A673 (cell line): ENCODE measurements around the gene ABCD2. TPM values are rescaled to one million over a fixed set of nuclear protein-coding genes. Genes with fewer than 3 reads are reported as not detected.

Source experiments
- BruUV-seq: library from RNA; stranded (reverse); fragments of 400-500 nt; replicated peaks from 2 replicates; lab custom pipeline; 2021; lab: Mats Ljungman, UMichigan
- CTCF ChIA-PET: fragments of 300-600 bp; sonication (Branson Sonifier 250); formaldehyde crosslinking; loops from one replicate; lab custom pipeline; 2022; ENCODE audit warnings: antibody characterized with exemption; lab: Charles Lee
- POLR2A ChIA-PET: fragments of 300-600 bp; sonication (Branson Sonifier 250); formaldehyde crosslinking; loops from one replicate; lab custom pipeline; 2022; ENCODE audit warnings: antibody characterized with exemption; ENCODE audit not compliant: low non-redundant PET; lab: Charles Lee
- DNase-seq: peaks from one replicate; pipeline ENCODE4 v3.0.0-alpha.2; 2015; ENCODE audit warnings: low spot score
- H3K27ac ChIP-seq: fragments of 200-600 bp; sonication (generic); 2 replicates; pipeline ENCODE4 v1.5.1; 2016; ENCODE audit warnings: mixed run types, low read depth, mild to moderate bottlenecking, mixed read lengths, antibody characterized with exemption, low read length; ENCODE audit not compliant: poor library complexity, severe bottlenecking
- H3K27me3 ChIP-seq: fragments of 200-600 bp; sonication (generic); replicated peaks from 2 replicates; pipeline ENCODE4 v1.6.1; 2017; ENCODE audit warnings: mixed run types, low read depth, mild to moderate bottlenecking, mixed read lengths, antibody characterized with exemption, low read length; ENCODE audit not compliant: insufficient read depth, poor library complexity
- H3K36me3 ChIP-seq: fragments of 200-600 bp; sonication (generic); 2 replicates; pipeline ENCODE4 v1.6.1; 2016; ENCODE audit warnings: mixed run types, mild to moderate bottlenecking, mixed read lengths, antibody characterized with exemption, low read length; ENCODE audit not compliant: insufficient read depth, poor library complexity, severe bottlenecking
- H3K4me1 ChIP-seq: fragments of 200-600 bp; sonication (generic); 2 replicates; pipeline ENCODE4 v1.6.1; 2017; ENCODE audit warnings: mixed run types, mild to moderate bottlenecking, mixed read lengths, antibody characterized with exemption, low read length; ENCODE audit not compliant: insufficient read depth, poor library complexity, severe bottlenecking
- H3K4me3 ChIP-seq: fragments of 200-600 bp; sonication (generic); 2 replicates; pipeline ENCODE4 v1.5.1; 2016; ENCODE audit warnings: low read depth, mixed run types, mild to moderate bottlenecking, mixed read lengths, low read length; ENCODE audit not compliant: poor library complexity, severe bottlenecking
- H3K9me3 ChIP-seq: fragments of 200-600 bp; sonication (generic); 2 replicates; pipeline ENCODE4 v1.6.1; 2016; ENCODE audit warnings: mixed run types, low read depth, mild to moderate bottlenecking, mixed read lengths, antibody characterized with exemption, low read length; ENCODE audit not compliant: poor library complexity, severe bottlenecking
- CTCF ChIP-seq: fragments of 300-800, 200-600 bp; sonication (generic); conservative IDR thresholded peaks from 2 replicates; pipeline ENCODE4 v1.5.1; 2017; ENCODE audit warnings: low read depth, mild to moderate bottlenecking, antibody characterized with exemption, low read length, moderate library complexity, mixed read lengths
- EZH2 ChIP-seq: fragments of 200-600 bp; sonication (generic); IDR thresholded peaks from 2 replicates; pipeline ENCODE4 v1.6.1; 2017; ENCODE audit warnings: borderline replicate concordance, low read depth, mild to moderate bottlenecking, mixed read lengths, antibody characterized with exemption, low read length; ENCODE audit not compliant: poor library complexity, severe bottlenecking
- intact Hi-C: fragments of 100-400 bp; cut with micrococcal nuclease; formaldehyde crosslinking; loops from one replicate; pipeline ENCODE4 v1.10.0; 2022; ENCODE audit not compliant: unreplicated experiment
- total RNA-seq: library from RNA; stranded (reverse); gene quantifications from 2 replicates; pipeline ENCODE4 v1.2.3, GENCODE V29; 2021

ABCD2 gene
- total RNA-seq, 1 experiment from 2014 or later, result not detected

- Histone ChIP-seq H3K27me3 (no peaks in the 10 kb centered on the region), H3K27ac (no peak overlapping the region), H3K4me1 (no peaks in the 10 kb centered on the region), H3K9me3 (no peaks in the 10 kb centered on the region), H3K4me3 (no peak overlapping the region), H3K36me3 (no peaks in the 10 kb centered on the region)
- intact Hi-C loops, result no loop called here
- ChIA-PET POLR2A (no interaction called here), CTCF (no interaction called here)
- TF ChIP-seq EZH2, result no peak
- TF ChIP-seq CTCF, result no peak
- no TSS peak for BruUV-seq
- DNase-seq, result no peak
Measured at GRCh38 chr12:39612250-39612649, 7.4 kb downstream of the ABCD2 start.

GRCh38 chr12:39611818-39612217 is 7.8 kb downstream of the ABCD2 start:
- intact Hi-C loops, result no loop called here
- no peak for TF ChIP-seq EZH2
- no peak for TF ChIP-seq CTCF
- BruUV-seq, result no TSS peak
- Histone ChIP-seq H3K36me3 (no peaks in the 10 kb centered on the region), H3K27me3 (no peaks in the 10 kb centered on the region), H3K27ac (no peak overlapping the region), H3K4me3 (no peak overlapping the region), H3K9me3 (no peaks in the 10 kb centered on the region), H3K4me1 (no peaks in the 10 kb centered on the region)
- ChIA-PET CTCF (no interaction called here), POLR2A (no interaction called here)
- no peak for DNase-seq

- BruUV-seq, result no TSS peak
- H3K27me3 ChIP-seq, result no peaks in the 10 kb centered on the region
Measured at GRCh38 chr12:39610436-39611025, 9.1 kb downstream of the ABCD2 start.

More at GRCh38 chr12:39610436-39611025, 9.1 kb downstream of the ABCD2 start:
- intact Hi-C loops, result no loop called here
- TF ChIP-seq EZH2, result no peak
- no peak for TF ChIP-seq CTCF
- ChIA-PET CTCF (no interaction called here), POLR2A (no interaction called here)
- no peak overlapping the region for H3K4me3 ChIP-seq
- H3K4me1 ChIP-seq, result no peaks in the 10 kb centered on the region
- H3K27ac ChIP-seq, result no peak overlapping the region
- no peaks in the 10 kb centered on the region for H3K36me3 ChIP-seq
- DNase-seq, result no peak
- H3K9me3 ChIP-seq, result no peaks in the 10 kb centered on the region
